ENCODE data around the gene ANKRD16. TPM values are rescaled to one million over a fixed set of nuclear protein-coding genes. Genes with fewer than 3 reads are reported as not detected.
"Not testable (repeated sequence)": the region's sequence is repeated elsewhere in the genome, so short reads cannot be mapped to it uniquely, and the experiment has no call there.

ANKRD16 gene
- total RNA-seq, 6 donors from 2014 or later: 4.3 to 27.2 (median 7.5) TPM

DNA sequence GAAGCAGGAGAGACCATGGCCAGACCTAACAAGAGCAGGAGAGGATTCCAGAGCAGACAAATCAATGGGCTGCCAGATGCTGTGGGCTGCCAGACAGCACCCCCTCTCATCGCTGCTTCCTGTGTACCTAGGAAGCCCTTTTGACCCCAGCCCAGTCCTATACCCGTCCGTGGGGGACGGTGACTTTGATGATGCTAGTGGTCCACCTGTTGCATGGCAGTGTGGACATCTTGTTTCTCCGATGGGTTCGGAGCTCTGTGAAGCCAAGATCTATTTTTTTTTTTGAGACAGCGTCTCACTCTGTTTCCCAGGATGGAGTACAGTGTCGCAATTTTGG, 58.3 kb downstream of the ANKRD16 start:
- 81 to 85% methylated on average over 7 to 8 of the region's 8 CpGs for WGBS, 2 donors
- TF ChIP-seq EP300 (IDR thresholded peaks at IDR 0.05) (no peak), POLR2AphosphoS5 (IDR thresholded peaks at IDR 0.05) (no peak), POLR2A (IDR thresholded peaks at IDR 0.05) (no peak)
- TF ChIP-seq, protein P1, sequence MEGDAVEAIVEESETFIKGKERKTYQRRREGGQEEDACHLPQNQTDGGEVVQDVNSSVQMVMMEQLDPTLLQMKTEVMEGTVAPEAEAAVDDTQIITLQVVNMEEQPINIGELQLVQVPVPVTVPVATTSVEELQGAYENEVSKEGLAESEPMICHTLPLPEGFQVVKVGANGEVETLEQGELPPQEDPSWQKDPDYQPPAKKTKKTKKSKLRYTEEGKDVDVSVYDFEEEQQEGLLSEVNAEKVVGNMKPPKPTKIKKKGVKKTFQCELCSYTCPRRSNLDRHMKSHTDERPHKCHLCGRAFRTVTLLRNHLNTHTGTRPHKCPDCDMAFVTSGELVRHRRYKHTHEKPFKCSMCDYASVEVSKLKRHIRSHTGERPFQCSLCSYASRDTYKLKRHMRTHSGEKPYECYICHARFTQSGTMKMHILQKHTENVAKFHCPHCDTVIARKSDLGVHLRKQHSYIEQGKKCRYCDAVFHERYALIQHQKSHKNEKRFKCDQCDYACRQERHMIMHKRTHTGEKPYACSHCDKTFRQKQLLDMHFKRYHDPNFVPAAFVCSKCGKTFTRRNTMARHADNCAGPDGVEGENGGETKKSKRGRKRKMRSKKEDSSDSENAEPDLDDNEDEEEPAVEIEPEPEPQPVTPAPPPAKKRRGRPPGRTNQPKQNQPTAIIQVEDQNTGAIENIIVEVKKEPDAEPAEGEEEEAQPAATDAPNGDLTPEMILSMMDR (IDR thresholded peaks at IDR 0.05): no peak
- Histone ChIP-seq H3K27ac (no peak overlapping the region), H3K4me3 (no peak overlapping the region), H3K9me3 (no peaks in the 10 kb centered on the region), H3K27me3 (no peaks in the 10 kb centered on the region), H3K4me1 (no peaks in the 10 kb centered on the region), H3K36me3 (no peaks in the 10 kb centered on the region)
- DNase-seq (no peak), ATAC-seq (ENCODE audit: low FRiP score in 2 of 2) (no peak)

- Histone ChIP-seq H3K36me3 (no peaks in the 10 kb centered on the region), H3K4me3 (no peak overlapping the region), H3K27me3 (no peaks in the 10 kb centered on the region), H3K27ac (no peak overlapping the region), H3K9me3 (no peaks in the 10 kb centered on the region), H3K4me1 (no peaks in the 10 kb centered on the region)
- 90 to 95% methylated on average over 11 to 14 of the region's 14 CpGs for WGBS, 2 donors
- no peak for ATAC-seq (ENCODE audit: low FRiP score in 2 of 2)
- peak in 1 of 2 donors; percentile 56 for DNase-seq
- TF ChIP-seq, protein P1 (IDR thresholded peaks at IDR 0.05): no peak
- TF ChIP-seq POLR2A (IDR thresholded peaks at IDR 0.05) (no peak), EP300 (IDR thresholded peaks at IDR 0.05) (no peak), POLR2AphosphoS5 (IDR thresholded peaks at IDR 0.05) (no peak)
Measured at GRCh38 chr10:5830629-5831445, 58.9 kb downstream of the ANKRD16 start.

- H3K27ac ChIP-seq: no peak overlapping the region
- no peak overlapping the region for H3K4me3 ChIP-seq
- DNase-seq: no peak
- ATAC-seq (ENCODE audit: low FRiP score in 2 of 2): no peak
- H3K27me3 ChIP-seq: no peaks in the 10 kb centered on the region
- no peaks in the 10 kb centered on the region for H3K9me3 ChIP-seq
- H3K4me1 ChIP-seq: no peaks in the 10 kb centered on the region
- no peaks in the 10 kb centered on the region for H3K36me3 ChIP-seq
- WGBS, 2 donors: 84 to 87% methylated on average over 9 of the region's 9 CpGs
- TF ChIP-seq, protein P1 (IDR thresholded peaks at IDR 0.05): no peak
- TF ChIP-seq POLR2A (IDR thresholded peaks at IDR 0.05) (no peak), EP300 (IDR thresholded peaks at IDR 0.05) (no peak), POLR2AphosphoS5 (IDR thresholded peaks at IDR 0.05) (no peak)
Measured at GRCh38 chr10:5829267-5829666, 60.4 kb downstream of the ANKRD16 start.

- 88 to 91% methylated on average over 16 of the region's 16 CpGs for WGBS, 2 donors
- Histone ChIP-seq H3K27ac (no peak overlapping the region), H3K27me3 (no peaks in the 10 kb centered on the region), H3K4me3 (no peak overlapping the region), H3K9me3 (no peaks in the 10 kb centered on the region), H3K4me1 (no peaks in the 10 kb centered on the region), H3K36me3 (no peaks in the 10 kb centered on the region)
- no peak for ATAC-seq (ENCODE audit: low FRiP score in 2 of 2)
- TF ChIP-seq, protein P1 (IDR thresholded peaks at IDR 0.05): no peak
- TF ChIP-seq EP300 (IDR thresholded peaks at IDR 0.05): no peak
- no peak for TF ChIP-seq POLR2A (IDR thresholded peaks at IDR 0.05)
- no peak for TF ChIP-seq POLR2AphosphoS5 (IDR thresholded peaks at IDR 0.05)
- no peak for DNase-seq
Measured at GRCh38 chr10:5828725-5829124, 61.0 kb downstream of the ANKRD16 start.

DNA sequence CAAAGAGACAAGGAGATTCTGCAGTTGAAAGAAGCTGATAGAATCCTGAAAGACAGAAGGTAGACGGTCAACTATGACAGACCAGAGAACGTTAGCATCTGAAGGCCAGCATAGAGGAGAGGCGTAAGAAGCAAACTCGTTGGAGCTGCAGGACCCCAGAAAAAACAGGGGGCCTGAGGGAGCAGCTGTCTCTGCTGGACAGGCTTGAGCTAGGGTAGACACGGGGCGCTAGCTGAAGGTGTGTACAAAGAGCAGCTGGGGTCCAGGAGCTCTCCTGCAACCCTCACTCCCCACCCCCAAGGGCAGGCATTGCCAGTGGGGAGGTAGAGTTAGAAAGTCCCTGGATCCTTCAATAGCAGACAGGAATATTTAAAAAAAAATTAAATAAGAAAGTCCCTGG, 61.9 kb downstream of the ANKRD16 start:
- Histone ChIP-seq H3K27ac (no peak overlapping the region), H3K4me1 (no peaks in the 10 kb centered on the region), H3K9me3 (no peaks in the 10 kb centered on the region), H3K36me3 (no peaks in the 10 kb centered on the region), H3K4me3 (no peak overlapping the region), H3K27me3 (no peaks in the 10 kb centered on the region)
- DNase-seq (no peak), ATAC-seq (ENCODE audit: low FRiP score in 2 of 2) (no peak)
- WGBS, 2 donors: 82 to 88% methylated on average over 6 of the region's 6 CpGs
- TF ChIP-seq, protein P1 (IDR thresholded peaks at IDR 0.05): no peak
- TF ChIP-seq POLR2A (IDR thresholded peaks at IDR 0.05): no peak
- TF ChIP-seq EP300 (IDR thresholded peaks at IDR 0.05): no peak
- no peak for TF ChIP-seq POLR2AphosphoS5 (IDR thresholded peaks at IDR 0.05)

- not testable (repeated sequence) for H3K9me3 ChIP-seq
Measured at GRCh38 chr10:5826511-5826910, 63.2 kb downstream of the ANKRD16 start.

More at GRCh38 chr10:5826511-5826910, 63.2 kb downstream of the ANKRD16 start:
- WGBS, 2 donors: 90 to 95% methylated on average over 6 of the region's 6 CpGs
- not testable (repeated sequence) for ATAC-seq (ENCODE audit: low FRiP score in 2 of 2); H3K27ac ChIP-seq; DNase-seq; H3K4me1 ChIP-seq; H3K36me3 ChIP-seq; H3K27me3 ChIP-seq; H3K4me3 ChIP-seq

Measured in upper lobe of left lung (tissue), 6 donors.